ENCODE measurements around the gene RNF207. TPM values are rescaled to one million over a fixed set of nuclear protein-coding genes. Genes with fewer than 3 reads are reported as not detected.
"Not testable (repeated sequence)": the region's sequence is repeated elsewhere in the genome, so short reads cannot be mapped to it uniquely, and the experiment has no call there.

RNF207 gene
- total RNA-seq, 1 donor from 2014 or later: 0.86 TPM

DNA sequence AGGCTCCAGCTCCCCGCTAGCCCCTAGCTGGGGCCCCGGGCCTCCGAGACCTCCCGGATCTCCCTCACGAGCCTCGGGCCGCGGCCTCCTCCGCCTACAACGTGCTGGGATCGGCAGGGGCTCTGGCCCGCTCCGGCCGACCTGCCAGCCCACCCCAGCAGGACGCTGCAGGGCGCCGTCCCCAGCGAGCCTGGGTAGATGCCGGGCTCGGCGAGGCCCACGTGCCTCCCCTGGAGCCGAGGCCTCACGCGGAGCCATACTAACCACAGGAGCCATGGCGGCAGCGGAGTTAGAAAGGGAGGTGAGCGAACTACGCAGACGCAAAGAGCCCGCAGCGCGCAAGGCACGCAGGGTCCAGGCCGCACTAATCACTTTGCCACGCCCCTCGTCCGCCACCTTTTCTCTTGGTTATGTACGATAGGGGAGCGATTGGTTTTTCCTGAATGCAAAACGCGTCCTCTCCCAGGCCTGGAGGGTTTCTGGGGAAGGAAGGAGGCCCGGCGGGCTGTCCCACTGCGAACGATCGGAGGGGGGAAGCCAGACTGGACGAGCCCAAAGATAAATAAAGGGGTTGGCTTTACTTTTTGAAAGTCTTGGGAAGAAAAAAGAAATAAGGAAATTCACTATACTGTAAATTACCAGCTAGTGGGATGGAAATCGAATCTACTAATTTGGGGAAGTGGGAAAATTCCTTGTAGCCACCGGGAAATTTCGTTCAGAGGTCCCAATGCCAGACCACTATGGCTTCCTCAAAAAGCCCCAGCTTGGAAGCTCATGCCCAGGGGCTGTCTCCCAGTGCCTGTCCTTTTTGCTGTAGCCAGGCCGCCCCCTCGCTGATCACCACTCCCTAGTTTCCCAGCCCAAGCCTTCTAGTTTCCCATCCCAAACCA lies 6.4 kb upstream of the RNF207 start, which contains the start of gene RPL22:
RPL22 (minus strand) TSS at position 298 of the 890 bp plus-strand sequence; CDS start at position 276, 22 bp downstream.
- peak; percentile 100 for DNase-seq (ENCODE audit: low read depth)

DNA sequence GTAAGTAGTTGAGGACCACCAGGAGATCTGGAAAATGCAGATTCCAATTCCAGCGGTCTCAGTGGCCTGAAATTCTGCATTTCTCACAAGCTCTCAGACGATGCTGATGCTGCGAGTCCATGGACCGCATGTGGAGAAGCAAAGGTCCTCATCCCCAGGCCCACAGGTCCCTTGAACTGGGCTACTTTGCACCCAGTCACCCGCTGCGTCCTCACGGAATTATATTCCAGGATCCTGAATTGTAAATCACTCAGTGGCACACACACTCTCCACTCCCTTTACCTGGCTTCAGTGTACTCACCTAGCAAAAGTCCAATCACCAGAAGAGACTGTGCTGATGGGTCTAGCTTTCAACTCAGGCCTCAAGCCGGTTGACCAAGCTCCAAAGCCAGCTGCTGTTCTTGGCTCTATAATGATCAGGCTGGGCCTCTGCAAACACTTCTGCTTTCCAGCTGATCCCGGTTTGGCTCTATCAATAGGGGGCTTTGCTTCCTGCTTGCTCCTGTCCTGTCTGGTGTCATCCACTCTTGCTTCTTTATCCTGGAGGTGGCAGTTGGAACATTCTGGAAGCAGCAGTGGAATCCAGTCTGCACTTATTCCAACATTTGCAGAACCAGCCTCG lies 5.6 kb upstream of the RNF207 start:
- DNase-seq (ENCODE audit: low read depth): no peak

DNA sequence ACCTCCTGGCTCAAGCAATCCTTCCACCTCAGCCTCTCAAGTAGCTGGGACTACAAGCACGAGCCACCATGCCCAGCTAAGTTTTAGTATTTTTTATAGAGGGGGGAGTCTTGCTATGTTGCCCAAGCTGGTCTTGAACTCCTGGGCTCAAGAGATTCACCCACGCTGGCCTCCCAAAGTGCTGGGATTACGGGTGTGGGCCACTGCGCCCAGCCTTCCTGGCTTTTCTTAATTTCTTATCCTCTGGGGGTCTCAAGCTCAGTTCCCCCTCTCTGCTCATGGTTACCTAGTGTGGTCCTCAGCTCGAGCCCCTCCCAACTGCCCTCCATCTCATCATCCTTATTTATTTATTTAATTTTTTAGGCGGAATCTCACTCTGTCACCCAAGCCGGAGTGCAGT lies 3.7 kb upstream of the RNF207 start:
- DNase-seq (ENCODE audit: low read depth): no peak

DNA sequence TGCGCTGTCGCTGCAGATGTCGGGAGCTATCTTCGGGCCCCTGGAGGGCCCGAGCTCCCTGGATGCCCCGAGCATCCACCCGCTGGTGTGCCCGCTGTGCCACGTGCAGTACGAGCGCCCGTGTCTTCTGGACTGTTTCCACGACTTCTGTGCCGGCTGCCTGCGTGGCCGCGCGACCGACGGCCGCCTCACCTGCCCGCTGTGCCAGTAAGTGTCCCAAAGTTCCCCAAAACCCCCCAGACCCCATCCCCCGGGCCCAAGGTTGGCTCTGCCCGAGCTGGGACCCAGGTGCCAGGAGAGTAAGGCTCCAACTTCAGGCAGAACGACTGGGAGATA lies 569 bp downstream of the RNF207 start:
- DNase-seq (ENCODE audit: low read depth): no peak

DNA sequence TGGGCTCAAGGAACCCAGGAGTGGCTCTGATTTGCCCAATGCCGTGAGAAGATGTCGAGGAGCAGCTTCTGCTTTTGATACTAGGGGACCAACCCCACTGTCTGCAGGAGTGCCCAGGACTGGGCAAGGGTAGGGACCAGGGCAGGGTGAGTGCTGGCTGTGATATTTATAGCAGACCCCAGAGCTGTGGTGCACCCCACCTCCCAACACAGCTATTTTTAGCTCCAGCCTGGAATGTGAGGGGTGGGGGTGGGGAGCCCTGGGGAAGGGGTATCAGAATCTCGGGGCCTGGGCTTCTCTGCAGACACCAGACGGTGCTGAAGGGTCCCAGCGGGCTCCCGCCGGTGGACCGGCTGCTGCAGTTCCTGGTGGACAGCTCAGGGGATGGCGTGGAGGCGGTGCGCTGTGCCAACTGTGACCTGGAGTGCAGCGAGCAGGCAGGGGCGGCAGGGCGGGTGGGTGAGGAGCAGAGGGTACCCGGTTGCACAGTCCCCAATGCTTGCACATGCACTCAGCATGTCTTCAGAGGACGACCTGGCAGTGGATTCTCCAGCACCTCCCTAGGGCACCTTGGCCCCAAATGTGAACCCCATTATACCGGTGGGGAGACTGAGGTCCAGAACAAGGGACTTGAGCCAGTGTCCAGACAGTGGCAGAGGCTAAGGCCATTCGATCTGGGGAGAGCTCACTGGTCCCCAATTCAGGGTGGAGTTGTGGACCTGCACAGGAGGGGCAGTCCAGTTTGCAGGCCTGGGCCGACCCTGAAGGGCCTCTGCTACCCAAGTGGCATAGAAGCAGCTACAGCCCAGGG lies 1.4 kb downstream of the RNF207 start:
- DNase-seq (ENCODE audit: low read depth): no peak

DNA sequence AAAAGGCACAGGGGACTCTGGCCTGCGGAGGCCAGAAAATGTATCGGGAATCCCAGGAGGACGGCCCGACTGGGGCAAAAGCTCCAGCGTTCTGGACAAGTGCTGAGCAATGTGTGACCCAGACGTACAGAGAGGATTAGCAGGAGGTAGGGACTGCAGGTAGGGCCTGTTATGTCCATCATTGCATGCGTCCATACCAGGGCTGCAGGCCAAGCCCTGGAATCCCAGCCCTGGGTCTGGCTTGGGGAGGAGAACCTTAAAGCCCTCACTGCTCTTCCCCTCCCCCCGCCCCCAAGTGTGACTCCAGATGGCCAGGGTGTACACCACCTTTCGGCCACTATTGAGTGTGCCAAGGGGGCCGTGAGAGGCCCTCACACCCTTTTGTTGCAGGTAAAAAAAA lies 2.0 kb downstream of the RNF207 start:
- DNase-seq (ENCODE audit: low read depth): no peak

DNA sequence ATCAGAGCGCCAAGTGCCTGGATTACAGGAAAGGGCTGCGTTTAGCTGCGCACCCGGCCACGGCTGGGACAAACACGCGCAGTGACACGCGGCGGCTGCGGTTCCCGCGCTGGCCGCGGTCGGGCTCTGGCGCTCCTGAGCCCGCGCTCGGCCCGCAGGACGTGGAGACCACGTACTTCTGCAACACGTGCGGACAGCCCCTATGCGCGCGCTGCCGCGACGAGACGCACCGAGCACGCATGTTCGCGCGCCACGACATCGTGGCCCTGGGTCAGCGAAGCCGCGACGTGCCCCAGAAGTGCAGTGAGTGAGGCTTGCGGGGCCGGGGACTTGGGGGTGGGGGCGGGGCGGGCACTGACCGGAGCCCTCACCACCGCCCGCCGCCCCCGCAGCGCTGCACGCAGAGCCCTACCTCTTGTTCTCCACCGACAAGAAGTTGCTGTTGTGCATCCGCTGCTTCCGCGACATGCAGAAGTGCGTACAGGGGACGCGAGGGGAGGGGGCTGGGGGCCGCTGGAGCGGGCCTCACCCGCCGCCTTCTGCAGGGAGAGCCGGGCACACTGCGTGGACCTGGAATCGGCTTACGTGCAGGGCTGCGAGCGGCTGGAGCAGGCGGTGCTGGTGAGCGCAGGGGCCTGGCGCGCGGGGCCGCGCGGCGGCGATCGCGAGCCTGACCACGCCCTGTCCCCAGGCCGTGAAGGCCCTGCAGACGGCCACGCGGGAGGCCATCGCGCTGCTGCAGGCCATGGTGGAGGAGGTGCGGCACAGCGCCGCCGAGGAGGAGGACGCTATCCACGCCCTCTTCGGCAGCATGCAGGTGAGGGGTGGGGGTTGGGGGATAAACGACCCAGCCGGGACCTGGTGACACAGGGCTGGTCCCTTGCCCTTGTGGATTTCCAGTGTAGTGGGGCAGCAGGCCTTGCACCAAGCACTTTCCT lies 3.1 kb downstream of the RNF207 start:
- DNase-seq (ENCODE audit: low read depth): peak; percentile 43

DNA sequence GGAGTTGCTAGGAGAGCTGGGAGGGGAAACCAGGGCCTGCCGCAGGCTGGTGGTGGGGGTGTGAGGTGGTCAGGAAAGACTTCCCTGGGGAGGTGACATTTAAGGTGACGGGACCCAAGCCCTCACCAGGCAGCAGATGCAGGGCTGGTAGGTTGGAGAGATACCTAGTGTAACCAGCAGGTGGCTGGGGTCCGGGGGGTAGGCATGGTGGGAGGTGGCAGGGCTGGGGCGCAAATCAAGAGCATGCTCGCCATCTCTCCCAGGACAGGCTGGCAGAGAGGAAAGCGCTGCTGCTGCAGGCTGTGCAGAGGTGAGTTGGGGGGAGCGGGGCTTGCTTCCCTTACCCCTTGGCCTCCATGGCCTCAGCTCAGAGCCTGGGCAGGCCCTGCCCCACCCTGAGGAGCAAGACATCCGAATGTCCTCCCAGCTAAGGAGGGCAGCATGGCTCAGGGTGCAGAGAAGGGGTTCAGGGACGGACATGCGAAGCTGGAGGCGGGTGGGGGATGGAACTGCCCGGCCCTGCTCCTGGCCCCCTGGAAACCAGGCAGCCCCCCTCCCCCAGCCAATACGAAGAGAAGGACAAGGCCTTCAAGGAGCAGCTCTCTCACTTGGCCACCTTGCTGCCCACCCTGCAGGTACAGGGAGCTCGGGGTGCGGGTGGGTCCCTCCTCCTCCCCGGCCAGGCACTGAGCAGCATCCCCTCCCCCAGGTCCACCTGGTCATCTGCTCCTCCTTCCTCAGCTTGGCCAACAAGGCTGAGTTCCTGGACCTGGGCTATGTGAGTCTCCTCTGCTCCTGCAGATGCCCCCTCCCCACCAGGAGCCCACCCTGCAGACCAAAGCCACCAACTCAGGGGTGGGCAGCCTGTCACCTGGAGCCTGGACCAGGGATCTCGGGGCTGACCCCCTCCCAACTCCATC lies 4.0 kb downstream of the RNF207 start:
- no peak for DNase-seq (ENCODE audit: low read depth)

DNA sequence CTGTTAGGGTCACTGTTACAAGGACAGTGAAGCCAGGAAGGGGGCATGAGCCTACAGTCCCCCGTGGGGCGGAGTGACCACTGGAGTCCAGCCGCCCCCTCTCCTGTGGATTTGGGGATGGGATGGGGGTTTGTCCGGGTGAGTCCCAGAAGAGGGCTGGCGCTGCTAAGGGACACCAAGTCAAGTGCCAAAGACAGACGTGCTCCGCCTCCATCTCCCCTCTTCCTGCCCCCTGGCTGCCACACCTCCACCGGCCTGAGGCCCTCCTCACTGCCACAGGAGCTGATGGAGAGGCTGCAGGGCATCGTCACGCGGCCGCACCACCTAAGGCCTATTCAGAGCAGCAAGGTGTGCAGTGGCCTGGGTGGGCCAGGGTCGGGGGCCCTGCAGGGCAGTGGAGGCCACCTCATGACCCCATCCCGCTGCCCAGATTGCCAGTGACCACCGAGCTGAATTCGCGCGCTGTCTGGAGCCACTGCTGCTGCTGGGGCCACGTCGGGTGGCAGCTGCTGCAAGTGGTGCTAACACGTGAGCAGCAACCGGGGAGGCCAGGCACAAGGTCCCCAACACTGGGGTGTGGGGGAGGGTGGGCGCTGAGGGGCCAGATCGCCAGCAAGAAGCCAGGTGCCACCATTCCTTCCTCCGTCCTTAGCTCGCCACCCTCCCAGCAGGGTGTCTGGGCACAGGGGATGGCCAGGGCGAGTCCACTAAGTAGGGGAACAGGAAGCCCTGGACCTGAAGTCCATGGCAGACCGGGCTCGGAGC lies 4.9 kb downstream of the RNF207 start:
- DNase-seq (ENCODE audit: low read depth): no peak

DNA sequence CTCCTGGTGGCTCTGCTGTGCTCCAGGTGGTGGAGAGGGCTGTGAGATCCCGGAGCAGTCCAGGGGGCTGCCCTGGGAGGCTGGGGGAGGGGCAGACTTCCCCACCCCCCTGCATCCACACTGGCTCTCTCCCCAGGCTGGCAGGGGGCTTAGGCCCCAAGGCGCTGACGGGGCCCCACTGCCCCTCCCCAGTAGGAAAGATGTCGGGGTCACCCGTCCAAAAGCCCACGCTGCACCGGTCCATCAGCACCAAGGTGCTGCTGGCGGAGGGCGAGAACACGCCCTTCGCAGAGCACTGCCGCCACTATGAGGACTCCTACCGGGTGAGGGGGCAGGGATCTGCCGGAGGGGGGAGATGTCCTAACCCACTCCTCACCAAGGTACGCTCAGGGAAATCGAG lies 5.8 kb downstream of the RNF207 start:
- no peak for DNase-seq (ENCODE audit: low read depth)

DNA sequence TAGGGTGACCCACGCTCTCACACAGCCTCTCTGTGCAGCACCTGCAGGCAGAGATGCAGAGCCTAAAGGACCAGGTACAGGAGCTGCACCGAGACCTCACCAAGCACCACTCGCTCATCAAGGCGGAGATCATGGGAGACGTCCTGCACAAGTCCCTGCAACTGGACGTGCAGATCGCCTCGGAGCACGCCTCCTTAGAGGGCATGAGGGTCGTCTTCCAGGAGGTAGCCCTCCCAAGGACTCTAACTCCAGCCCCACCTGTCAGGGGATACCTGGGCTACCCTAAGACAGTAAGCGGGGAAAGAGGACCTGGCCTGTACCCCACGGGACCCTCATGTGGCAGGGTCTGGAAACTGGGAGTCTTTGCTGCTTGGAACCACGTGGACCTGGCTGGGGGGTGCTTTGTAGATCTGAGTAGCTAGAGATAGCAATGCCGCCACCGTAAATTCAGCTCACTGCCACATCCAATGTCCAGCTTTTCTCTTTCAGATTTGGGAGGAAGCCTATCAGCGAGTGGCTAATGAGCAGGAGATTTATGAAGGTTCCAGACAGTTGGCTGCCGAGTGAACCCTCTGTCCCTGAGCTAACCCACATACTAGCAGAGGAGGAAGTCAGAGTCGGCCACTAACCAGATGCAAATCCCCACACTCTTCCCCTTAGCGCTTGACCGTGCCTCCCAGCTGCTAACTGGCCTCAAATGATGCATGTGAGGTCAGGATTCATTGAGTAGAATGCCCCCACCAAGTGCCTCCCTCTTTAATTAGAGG lies 6.5 kb downstream of the RNF207 start:
- DNase-seq (ENCODE audit: low read depth): no peak

DNA sequence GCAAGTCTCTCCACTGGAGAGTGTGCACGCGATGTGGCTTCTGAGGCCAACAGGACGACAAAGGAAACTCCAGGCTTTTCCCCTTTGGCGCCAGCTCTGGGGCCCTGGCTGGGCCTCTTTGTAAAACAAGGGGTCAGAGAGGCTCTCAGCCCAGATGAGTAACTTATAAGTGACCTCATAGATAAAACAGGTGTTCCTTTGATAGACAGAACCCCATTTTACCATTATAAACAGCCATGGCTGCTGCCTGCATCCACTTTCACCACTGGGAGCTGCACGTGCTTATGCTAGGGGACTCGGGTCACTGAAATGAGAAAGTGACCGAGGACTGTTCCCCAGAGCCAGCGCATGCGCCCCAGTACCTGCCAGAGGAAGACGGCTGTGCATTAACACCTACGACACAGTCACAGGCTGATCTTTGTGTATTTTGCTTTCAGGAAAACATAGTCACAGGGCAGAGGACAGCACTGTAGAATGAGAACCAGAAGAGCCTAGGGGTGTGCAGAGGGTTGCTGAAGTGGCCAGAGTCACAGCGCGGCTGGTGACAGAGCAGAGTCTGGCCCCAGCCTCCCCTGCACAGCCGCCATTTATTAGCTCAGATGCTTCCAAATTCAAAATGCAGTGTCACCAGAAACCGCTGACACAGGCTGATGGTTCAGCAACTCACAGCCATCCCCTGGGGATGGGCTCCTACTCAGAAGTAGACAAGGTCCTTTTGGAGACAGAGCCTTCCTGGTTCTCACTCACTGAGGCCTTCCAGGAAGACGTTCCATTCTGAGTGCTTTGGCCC lies 12.7 kb downstream of the RNF207 start:
- DNase-seq (ENCODE audit: low read depth): no peak

DNA sequence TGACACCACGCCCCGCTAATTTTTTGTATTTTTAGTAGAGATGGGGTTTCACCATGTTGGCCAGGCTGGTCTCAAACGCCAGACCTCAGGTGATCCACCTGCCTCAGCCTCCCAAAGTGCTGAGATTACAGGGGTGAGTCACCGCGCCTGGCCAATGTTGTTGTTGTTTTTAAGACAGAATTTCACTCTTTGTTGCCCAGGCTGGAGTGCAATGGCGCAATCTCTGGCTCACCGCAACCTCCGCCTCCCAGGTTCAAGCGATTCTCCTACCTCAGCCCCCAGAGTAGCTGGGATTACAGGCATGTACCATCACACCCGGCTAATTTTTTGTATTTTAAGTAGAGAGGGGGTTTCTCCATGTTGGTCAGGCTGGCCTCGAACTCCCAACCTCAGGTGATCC lies 13.7 kb downstream of the RNF207 start:
- not testable (repeated sequence) for DNase-seq (ENCODE audit: low read depth)

DNA sequence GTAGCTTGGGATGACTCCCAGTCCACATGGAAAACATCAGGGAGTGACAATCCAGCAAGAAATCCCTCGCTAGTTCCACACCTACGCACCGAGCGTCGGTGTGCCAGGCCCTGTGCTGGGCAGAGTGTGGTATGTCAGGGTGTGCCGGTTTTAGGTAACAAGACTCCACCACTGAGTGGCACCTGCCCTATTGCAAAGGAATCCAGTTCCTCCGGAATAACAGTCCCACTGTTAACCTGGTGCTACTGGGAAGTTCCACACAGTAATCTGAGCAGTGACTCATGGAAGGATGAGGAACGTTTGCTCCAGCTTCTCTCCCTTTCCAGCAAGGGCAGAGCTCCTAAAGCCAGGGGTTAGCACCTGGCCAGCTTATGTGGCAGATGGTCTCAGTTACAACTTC lies 14.3 kb downstream of the RNF207 start:
- no peak for DNase-seq (ENCODE audit: low read depth)

DNA sequence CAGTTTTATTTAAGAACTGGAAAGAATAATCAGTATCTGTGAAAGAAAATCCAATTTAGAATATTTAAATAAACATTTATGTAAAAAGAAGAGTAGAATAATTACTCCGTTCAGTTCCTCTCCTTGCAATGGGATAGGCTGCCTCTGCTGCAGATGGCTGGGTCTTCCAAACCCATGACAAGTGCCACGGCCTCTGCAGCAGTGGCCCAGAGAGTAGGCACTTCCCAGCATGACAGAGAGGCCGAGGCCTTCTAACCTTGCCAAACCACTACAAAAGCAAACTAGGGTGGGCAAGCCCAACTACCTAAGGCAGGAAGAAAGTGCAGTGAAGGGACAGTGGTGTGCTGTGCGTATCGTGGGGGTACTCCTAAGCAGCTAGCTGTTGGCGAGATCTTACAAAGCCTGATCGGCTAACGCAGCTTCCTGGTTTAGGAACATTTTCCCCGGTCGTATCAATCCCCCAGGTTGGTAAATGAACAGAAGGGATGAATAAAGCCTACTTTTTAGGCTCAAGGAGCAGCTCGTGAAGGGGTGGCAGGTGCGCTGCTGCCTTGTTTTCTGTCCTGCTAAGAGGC lies 15.4 kb downstream of the RNF207 start:
- no peak for DNase-seq (ENCODE audit: low read depth)

DNA sequence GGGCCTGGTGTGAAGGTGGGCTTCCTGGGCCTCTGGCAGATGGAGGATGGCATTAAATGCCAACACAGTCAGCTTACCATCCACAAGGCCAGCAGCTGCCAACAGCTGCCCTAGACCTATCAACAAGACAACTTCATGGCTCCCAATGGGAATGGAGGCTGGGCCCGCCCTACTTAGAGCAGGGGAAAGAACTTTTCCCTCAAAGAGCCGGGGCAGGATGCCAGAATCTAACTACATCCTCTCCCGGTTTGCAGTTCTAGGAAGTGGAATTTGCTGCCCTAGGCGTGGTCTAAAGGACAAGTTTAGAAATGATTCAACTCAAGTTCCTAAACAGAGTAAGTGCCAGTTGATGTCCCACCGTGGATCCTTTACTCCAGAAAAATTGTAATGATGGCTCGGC lies 16.7 kb downstream of the RNF207 start:
- peak; percentile 90 for DNase-seq (ENCODE audit: low read depth)

DNA sequence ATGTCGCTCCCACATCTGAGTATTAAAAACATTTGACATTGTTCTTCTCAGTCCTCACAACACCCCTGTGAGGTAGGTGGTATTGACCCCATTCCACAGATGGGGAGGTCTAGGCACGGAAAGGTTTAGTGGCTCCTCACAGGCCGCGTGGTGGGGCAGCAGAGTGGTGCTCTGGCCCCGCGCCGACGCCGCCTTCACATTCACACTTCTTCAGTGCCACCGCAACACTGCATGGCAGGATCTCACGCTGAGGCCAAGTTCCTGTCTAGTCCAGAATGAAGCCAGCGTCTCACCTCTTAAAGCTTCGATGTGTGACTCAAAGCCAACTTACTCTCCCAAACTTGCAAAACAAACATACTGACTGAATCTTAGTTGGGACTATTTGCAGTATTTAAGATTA lies 17.7 kb downstream of the RNF207 start:
- DNase-seq (ENCODE audit: low read depth): no peak
